DLD1 (cell line): ENCODE results near the gene HACD2.

Source experiments
- in situ Hi-C: cut with HindIII; loops from 2 replicates; pipeline ENCODE4 v1.10.0; 2017; ENCODE audit warnings: low sequenced_read_pairs

HACD2 gene

DNA sequence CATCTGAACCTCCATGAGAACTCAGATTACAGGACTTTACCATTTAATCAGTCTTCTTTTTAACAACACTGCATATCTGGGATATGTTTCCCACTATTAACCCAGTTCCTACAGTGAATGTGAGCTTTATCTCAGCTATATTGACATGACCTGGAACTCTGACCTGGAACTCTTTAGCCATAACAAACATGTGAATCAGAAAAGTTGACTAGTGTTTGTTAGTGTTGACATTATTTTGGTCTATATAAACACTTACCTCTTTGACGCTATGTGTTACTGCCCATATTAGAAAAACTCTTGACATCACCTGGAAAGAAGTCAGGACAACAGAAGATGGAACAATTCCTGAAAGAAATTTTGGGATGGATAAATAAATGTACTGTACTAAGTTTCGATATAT is 56.7 kb downstream of the HACD2 start:
- in situ Hi-C loops = no loop called here

DNA sequence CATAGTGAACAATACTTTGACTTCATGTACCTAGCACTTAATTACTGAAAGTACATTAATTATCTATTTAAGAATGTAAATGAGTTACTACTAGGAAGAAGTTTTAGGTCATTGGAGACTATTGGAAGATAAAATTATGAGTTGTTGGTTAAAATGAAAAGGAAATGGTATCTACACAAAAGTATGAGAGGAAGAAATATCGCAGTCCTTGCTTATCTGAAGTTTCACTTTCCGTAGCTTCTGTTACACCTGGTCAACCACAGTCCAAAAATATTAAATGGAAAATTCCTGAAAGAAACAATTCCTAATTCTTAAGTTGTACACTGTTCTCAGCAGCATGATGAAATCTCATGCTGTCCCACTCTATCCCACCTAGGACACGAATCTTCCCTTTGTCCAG is 57.8 kb downstream of the HACD2 start:
- in situ Hi-C loops = no loop called here

DNA sequence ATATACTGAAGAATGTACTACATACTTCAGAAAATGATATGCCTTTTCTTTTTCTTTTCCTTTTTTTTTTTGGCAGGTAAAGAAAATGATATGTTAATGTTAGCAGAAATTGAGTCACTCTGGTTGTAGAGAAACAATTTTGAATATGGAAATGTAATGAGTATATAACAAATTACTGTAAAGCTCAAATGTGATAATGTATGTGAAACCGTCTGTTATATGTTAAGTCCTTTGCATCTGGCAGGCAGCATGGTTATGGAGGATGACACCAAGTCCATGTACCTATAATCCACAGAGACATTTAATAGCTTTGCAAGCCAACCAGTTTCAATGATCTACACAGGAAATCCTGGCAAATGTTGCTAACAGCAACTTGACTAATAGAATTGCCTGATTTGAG is 58.4 kb downstream of the HACD2 start:
- in situ Hi-C loops = no loop called here

DNA sequence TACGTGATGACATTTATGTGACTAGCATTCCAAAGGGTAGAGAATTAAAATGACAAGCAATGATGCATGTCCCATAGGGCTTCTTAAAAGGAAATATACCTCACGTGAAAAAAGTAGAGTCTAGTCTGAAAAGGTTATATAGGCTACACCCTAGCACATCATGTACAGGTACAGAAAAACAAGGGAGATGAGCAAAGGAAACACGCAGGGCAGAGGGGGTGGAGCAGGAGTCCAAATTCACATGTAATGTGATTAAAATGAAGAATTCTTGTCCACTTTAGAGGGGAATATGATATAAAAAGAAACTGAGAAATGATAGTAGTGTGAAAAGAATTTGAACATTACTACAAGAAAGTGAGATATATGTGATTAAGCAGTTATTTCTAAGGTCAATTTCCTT is 59.4 kb downstream of the HACD2 start:
- in situ Hi-C loops = no loop called here

DNA sequence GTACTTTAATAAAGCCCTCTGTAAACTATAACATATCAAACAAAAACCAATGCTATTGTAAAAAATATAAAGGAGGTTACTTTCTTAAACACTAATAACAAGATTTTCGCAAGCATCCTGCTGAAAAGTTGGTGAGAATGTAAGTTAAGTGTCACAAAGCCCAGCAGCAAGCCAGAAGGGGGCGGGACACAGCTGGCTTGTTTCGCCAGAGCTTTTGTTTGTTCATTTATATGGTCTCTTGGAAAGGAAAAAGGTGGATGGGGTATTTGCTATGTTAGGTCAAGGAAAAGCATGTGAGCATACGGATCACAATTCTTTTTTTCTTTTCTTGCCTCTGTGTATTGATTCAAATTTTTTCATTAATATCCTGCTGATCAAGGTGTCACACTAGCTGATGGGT is 59.9 kb downstream of the HACD2 start:
- in situ Hi-C loops = no loop called here

DNA sequence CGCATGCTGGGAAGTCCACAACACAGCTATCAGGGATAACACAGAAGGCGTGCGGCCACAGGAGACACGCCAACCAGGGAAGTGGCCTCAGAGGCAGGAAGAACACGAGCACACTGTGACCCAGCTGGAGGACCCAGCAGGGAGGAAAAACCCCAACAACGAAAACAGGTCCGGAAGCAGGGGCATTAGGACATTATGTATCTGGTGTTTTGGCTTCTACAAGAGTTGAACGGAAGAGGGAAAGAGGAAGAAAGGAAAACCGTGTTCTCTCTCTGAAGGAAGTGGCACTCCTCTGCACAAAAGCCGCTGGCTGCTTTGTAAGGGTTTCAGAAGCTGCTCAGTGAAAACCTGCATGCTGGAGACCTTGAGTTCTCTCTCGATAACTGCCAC is 61.8 kb downstream of the HACD2 start:
- in situ Hi-C loops = no loop called here

DNA sequence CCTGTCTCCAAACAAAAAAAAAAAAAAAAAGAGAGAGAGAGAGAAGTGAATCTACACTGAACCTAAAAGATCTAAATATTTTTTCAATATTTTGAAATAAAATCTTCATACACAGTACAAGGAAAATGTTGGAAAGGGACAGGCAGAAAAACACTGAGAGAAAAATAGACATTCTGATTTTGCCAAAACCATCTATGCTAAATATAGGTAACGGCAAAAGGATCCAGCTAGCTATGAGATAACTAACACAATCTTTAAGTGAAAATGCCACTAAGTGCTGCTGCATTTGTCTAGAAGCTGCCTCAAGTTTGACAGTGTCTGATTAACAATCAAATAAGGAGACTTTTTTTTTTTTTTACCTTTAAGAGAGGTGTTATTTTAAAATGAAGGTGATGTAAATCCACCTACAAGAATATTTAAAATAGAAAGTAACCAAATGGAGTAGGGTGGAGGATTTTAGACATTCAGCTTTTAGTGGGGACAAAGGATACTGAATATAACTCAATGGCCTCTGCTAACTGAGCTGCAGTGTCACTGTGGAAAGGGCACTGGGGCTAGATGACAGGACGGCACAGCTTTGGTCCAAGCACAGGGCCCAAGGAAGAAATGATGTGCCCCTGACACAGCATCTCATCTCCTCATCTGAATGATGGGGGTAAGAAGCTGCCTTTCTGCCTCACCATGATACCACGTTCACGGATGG is 62.4 kb downstream of the HACD2 start:
- in situ Hi-C loops = no loop called here

DNA sequence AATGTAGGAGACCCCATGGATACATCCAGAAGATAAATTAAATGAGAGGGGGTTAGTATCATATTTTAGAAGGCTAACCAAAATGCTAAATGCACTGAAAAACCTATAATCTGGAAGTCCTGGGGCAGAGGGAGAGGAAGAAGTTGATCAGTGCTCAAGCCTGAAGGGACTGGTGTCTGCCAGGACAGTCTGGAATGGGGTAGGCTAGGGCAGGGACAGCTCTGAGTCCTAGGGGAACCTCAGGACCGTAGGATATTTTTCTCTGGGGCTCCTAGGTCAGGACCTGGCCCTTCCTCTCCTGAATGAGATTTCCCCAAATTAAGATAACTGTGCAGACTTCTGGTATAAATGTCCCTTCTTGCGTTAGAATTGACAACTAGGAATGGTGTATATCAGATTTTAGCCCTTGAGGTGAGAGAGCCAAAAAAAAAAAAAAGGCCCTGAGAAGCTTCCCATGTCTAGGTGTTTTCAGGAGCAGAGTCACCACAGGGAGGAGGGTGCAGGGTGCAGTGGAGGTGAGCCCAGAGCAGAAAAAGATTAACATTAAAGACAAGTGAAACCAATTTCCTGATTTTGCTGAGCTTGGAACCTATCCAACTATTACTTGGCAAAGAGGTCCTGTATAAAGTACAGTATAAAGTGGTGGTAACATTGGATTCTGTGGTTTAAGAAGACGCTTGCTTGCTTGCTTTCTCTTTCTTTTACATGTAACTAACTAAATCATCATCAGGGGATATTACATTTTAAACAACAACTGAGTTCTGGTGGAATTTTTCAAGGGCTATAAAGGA is 63.5 kb downstream of the HACD2 start:
- in situ Hi-C loops = no loop called here

DNA sequence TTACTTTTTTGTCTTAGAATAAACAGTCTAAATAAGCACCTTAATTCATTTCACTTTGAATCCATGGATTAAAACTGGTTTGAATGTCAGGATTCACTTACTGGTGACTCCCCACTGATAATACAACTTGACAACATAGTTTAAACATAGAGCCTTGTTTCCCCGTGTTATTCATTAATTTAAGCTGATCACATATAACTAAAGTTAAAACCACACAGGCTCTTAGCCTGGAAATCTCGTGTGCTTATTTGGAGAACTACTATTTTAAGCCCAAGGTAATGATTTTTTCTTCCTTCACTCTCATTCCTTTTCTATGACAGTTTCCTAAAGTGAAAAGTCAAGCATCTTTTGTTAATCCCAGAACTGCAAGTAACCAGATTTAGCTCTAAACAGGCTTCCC is 64.2 kb downstream of the HACD2 start:
- in situ Hi-C loops = no loop called here

DNA sequence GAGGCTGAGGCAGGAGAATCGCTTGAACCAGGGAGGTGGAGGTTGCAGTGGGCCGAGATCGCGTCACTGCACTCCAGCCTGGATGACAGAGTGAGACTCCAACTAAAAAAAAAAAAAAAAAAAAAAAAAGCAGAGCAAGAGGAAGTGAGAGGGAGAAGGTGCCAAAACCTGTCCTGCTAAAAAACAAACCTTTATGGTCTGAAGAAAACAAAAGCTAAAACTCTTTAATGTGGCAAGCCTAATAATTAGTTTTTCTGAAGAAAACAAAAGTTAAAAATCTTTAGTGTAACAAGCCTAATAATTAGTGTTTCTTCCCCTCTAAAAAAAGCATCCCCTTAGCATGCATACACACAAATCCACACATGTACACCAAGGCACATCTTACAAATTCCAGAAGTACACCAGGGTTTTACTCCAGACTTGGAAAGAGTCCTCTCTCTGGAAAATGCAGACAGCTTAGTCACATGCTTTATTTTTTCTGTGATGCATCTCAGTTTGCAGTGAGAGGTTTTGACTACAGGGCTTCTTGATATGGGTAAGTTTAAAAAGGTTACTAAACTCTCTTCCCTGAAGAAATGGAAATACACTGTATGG is 65.9 kb downstream of the HACD2 start:
- in situ Hi-C loops = no loop called here

DNA sequence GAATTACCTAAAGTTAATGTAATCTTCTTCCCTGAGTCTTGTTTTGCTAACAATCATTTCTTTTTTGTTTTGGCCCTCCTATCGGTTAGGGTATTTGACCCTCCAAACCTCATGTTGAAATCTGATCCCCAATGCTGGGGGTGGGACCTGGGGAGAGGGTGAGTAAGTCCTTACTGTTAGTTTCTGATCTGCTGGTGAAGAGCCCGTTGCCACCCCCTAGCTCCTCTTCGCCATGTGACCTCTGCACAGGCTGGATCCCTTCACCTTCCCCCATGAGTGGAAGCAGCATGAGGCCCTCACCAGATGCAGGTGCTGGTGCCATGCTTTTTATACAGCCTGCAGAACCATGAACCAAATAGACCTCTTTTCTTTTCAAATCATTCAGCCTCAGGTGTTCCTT is 73.1 kb downstream of the HACD2 start:
- in situ Hi-C loops = no loop called here

DNA sequence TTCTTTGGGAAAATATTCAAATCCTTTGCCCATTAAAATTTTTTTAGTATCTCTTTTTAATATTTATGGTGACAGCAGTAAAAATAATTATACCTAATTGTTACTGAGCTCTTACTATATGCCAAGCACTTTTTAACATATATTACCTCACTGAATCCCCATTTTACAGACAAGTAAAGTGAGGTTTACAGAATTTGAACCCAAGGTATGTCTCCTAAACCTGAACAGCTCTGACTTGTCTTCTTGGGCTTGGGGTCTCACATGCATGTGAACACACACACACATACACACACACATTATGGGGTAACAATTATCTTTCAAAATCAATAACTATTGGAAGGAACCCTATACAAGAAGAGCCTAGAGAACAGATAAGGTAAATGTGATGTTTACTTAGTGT is 73.8 kb downstream of the HACD2 start:
- in situ Hi-C loops = no loop called here

DNA sequence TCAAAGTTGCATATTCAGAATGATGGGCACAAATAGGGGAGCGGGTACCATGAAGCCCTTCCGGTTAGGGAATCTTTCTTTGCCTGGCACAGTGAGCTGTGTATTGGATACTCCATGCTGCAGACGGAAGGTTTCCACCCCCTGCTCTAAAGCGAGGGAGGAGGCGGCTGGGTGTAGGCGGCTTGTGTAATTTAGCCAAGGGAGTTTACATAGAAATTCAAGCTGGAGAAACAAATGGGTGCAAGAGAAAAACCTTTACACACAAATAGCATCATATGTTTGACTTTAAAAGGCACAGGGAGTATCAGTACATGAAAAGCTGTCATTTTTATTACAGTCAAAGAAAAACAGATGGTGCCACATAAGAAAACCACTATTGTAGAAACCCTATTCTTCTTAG is 76.7 kb downstream of the HACD2 start:
- in situ Hi-C loops = no loop called here

DNA sequence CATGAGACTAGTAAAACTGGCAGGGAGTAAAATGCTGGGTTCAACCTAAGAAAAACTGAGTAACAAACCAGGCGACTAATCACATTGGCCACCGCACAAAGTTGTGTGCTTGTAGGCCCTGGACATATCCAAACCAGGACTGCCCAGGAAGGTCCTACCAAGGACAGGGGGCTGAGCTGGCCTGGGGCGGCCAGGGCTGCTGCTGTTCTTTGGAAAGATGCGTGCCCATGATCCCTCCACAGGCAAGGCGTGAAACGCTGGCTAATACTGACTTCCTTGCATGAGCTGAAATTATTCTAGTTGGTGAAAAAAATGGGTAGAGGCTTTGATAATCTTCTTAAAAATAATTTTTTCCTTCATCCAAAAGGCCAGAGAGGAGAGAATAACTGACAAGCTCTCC is 79.0 kb downstream of the HACD2 start:
- in situ Hi-C loops = no loop called here

DNA sequence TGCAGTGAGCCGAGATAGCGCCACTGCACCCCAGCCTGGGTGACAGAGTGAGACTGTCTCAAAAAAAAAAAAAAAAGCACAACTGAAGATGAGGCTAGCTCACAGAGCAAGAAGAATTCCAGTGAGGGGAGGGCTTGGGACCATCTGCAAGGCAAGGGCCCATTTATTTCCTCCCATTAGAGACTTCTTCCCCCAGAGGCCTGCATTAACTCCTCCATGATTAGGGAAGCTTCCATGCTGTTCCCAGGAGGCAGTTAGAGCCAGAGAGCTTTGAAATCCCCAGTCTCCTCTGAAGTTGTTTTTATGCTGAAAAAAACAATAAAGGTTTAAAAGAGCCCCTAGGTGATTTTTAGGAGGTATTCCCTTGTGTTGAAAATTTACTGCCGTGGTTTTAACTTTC is 81.7 kb downstream of the HACD2 start:
- in situ Hi-C loops = no loop called here

DNA sequence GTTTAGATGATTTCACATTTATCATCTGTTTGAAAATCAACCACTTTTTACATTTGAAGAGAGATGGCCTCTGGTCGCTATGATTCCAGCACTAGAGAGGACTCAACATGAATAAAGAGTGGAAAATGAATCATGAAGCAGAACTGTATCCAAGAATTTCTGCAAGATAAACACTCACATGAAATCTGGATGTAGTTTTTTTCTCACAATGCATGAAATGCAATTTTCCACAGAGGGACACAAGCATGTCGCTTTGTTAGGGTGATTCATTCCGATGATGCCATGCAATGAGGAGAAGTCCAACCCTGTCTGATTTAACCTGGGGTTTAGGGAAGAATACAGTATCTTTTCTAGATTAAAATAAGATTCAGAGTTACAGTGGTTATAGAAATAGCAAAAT is 85.5 kb downstream of the HACD2 start:
- in situ Hi-C loops = no loop called here

DNA sequence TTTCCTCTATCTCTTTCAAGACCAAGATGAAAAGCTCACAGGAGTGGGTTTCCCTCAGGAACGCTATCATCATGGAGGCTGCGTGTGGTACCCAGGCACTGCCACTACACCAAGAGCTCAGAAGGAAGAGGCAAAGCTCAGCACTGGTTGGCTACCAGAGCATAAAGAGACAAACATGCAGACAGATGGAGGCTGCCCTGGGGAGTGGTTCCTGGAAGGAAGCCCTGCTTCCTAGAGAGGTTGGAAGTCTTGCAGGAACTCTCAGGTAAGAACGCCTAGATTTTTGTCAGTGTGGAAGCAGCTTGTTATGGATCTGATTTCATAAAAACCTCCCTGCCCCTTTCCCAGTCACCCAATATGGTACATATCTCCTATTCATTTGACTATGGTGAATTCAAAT is 86.1 kb downstream of the HACD2 start:
- in situ Hi-C loops = no loop called here

DNA sequence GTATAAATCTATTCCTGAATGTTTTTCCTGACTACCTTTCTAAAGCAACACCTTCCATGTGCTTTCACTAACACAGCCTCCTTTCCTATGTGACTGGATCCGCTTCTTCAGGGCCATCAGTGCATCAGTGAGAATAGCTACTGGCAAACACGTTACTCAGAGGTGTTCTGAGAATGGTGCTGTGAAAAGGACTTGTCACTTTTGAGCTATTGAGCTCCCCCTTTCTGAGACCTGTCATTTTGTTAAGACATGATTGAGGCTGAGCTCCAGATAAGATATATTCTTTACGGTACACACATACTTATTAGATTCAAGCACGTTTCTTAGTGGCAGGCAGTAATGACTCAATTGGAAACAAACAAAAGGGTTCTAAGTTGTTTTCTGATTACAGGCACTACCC is 90.9 kb downstream of the HACD2 start:
- in situ Hi-C loops = no loop called here

DNA sequence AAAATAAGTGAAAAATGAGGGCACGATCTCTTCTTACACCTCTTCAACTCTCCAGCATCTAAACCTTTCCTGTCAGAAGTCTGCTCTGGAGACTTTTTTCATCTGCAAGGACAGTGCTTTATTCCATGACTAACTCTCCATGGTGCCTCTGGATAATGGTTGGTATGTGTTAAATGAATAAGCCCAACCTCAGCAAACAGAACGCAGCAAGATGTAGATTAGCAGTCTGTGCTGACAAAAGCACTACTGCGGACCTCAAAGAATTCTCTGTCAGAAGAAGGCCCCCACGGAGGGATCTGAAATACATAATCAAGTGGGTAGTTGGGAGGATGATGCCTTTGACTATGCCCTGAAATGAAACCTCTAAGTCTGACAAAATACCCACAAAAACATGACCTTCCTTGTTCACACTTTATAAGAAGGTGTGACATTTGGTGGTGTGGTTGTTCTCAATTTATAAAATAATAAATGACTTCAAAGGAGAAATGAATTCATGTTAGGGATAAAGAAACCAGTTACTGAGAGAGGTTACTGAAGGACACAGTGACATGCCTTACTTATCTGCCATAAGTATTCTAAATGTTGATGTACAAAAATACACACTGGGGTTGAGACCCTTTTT is 92.8 kb downstream of the HACD2 start:
- in situ Hi-C loops = no loop called here

DNA sequence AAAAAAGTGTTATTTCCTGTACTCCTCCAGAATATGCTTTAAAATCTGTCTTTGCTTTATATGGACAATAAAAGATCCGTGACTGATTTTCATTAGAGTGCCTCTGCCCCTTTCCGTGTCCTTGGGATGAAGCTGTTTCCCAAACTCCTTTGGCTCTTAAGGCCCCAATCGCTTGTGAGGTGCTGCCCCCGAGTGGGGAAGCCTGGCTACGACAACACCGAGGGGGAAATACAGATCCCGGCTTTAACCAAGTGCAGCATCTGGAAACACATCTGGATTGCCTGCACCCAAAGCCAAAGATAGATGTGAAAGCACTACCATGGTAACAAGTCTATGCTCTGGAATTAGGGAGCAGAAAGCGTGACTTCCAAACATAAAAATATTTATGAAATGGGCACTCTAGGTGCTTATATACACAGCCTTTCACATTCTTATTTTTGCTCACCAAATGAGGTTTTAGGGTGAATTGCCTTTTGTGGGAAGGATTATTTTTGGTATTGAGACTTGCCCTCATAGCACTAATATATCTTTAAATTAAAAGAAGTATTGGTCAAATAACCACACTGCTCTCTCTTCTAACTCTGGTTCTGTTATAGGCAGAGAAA is 95.4 kb downstream of the HACD2 start:
- in situ Hi-C loops = no loop called here

DNA sequence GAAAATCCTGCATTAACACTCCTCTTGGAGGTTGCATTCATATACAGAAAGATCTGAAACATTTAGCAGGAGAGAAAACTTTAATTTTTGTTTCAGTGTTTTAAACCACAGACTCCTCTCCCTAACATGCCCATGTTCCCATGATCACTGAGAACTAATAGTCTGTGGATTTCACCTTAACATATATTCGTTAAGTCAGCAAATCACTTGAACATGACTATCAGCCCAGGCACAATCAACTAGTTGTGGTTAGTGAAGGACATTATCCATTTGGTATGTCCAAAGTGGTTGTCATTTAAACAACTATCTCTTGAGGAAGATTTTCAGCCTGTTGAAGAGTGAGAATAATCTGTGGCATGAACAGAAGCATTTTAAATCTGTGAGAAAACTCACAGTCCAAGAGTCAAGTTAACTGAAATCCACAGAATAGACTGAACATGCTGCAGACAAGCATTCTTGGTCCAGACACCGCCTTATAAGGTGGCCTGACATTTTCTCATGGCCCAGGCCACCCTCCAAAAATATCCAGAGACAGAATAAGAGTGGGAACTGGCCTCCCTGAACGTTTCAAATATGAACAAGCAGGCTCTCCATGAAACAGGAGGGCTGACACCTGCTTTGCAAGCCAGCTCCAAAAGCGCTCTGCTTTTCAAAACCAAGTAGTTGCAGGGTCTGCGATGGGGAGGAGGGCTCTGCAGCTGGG is 96.1 kb downstream of the HACD2 start:
- in situ Hi-C loops = no loop called here
